ENCODE data around the gene CACNB4. TPM values are rescaled to one million over a fixed set of nuclear protein-coding genes. Genes with fewer than 3 reads are reported as not detected.

The CACNB4 gene
- total and polyA plus RNA-seq, 8 donors, result 0.34 to 1.3 (median 0.70) TPM

DNA sequence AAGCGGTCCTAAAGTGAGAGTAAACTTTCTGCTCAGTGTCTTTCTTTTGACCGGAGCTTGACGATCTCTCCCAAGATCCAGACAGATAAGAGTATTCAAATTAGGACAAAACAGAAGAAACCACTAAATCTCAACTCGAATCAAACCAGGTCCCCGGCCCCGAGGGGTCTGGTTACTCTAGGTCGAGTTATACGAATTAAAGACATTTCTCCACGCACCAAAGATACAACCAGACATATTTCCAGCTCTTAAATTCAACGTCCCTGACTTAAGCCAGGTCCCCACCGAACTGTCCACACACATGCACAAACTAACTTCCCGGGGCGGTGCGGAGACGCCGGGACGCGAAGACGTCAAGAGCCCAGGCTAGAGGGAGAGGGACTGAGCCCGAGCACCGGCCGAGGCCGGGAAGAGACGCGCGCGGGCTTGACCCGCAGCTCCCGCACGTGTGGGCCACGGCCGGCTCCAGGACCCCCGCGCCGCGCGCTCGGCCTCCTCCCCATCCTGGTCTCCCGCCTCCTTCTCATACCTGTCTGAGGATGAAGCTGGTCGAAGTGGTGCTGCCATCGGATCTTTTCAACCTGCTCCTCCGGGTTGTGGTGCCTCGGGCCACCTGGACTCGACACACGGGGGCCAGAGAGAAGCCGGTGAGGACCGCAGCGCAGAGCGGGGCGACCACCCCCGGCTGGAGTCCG is 896 bp downstream of the CACNB4 start:
- Histone ChIP-seq H3K4me3 (peak overlapping the region; percentile 26 to 65 (median 41)), H3K4me1 (peaks cover 0 to 12% (median 0%) of the 10 kb centered on the region in 3 donors), H3K27me3 (peaks cover 0 to 4% (median 0%) of the 10 kb centered on the region in 4 donors), H3K9me3 (no peaks in the 10 kb centered on the region), H3K36me3 (no peaks in the 10 kb centered on the region), H3K27ac (peak overlapping the region in 1 of 4 donors; percentile 28)
- TF ChIP-seq, protein P1, sequence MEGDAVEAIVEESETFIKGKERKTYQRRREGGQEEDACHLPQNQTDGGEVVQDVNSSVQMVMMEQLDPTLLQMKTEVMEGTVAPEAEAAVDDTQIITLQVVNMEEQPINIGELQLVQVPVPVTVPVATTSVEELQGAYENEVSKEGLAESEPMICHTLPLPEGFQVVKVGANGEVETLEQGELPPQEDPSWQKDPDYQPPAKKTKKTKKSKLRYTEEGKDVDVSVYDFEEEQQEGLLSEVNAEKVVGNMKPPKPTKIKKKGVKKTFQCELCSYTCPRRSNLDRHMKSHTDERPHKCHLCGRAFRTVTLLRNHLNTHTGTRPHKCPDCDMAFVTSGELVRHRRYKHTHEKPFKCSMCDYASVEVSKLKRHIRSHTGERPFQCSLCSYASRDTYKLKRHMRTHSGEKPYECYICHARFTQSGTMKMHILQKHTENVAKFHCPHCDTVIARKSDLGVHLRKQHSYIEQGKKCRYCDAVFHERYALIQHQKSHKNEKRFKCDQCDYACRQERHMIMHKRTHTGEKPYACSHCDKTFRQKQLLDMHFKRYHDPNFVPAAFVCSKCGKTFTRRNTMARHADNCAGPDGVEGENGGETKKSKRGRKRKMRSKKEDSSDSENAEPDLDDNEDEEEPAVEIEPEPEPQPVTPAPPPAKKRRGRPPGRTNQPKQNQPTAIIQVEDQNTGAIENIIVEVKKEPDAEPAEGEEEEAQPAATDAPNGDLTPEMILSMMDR (IDR thresholded peaks at IDR 0.05), result no peak
- DNase-seq, result peak in 3 of 6 donors; percentile 27 to 74 (median 71)
- ATAC-seq, result peak; percentile 69 to 77 (median 75)
- intact Hi-C loops (cut with DNase I), result no loop called here
- WGBS, 2 donors, result 0 to 1% methylated on average over 48 to 52 of the region's 52 CpGs
- FAIRE-seq, result no peak

DNA sequence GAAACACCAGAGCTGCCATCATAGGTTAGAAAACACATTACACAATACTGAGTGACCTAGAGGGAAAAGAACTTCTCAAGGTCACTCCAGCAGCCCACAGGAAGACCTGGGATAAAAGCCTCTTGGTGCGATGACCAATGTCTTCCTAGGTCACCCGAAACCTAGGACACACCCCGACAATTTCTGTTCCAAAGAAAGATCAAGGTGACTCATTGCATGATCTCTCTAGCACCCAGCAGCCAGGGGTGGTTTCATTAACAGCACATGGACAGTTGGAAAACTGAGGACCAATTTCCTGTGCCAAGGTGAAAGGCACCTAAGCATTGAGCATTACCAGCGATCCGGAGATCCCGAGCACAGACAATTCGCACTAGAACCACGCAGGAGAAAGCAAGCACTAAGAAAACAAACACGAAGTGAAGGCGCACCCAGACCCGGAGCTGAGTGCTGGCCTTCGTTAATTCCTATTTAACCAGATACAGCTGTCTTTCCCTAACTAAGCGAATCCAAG is 1.5 kb downstream of the CACNB4 start:
- ATAC-seq (peak; percentile 53 to 65 (median 62)), FAIRE-seq (no peak), DNase-seq (peak in 1 of 6 donors; percentile 6)
- 3 to 4% methylated on average over 13 of the region's 13 CpGs for WGBS, 2 donors
- TF ChIP-seq, protein P1 (IDR thresholded peaks at IDR 0.05), result no peak
- intact Hi-C loops (cut with DNase I), result no loop called here
- Histone ChIP-seq H3K27ac (peak overlapping the region in 1 of 4 donors; percentile 28), H3K4me3 (peak overlapping the region in 3 of 4 donors; percentile 26 to 65 (median 48)), H3K27me3 (peaks cover 0 to 4% (median 0%) of the 10 kb centered on the region in 4 donors), H3K36me3 (no peaks in the 10 kb centered on the region), H3K9me3 (no peaks in the 10 kb centered on the region), H3K4me1 (peaks cover 0 to 12% (median 0%) of the 10 kb centered on the region in 3 donors)

DNA sequence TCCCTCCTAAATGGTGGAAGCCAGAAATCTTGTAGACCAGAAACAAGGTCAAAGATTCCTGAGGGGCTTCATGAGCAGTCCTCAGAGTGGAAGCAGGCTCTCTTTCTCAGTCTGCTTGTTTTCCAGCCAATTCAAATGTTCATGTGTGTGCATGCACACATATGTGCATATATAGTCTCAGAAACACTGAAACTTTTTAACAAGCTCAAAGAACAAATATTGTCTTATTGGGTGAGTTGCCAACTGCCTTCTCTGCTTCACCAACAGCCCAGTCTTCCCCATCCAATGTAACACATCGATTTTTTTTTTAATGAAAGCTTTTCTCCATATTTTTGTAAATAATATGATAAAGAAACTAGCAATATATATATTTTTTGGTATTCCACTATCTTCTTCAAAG is 3.7 kb downstream of the CACNB4 start:
- Histone ChIP-seq H3K4me1 (peaks cover 0 to 12% (median 0%) of the 10 kb centered on the region in 3 donors), H3K9me3 (no peaks in the 10 kb centered on the region), H3K4me3 (no peak overlapping the region), H3K36me3 (no peaks in the 10 kb centered on the region), H3K27ac (no peak overlapping the region), H3K27me3 (peaks cover 0 to 4% (median 0%) of the 10 kb centered on the region in 4 donors)
- ATAC-seq, result no peak
- intact Hi-C loops (cut with DNase I), result no loop called here
- WGBS, 2 donors, result 77 to 83% methylated on average over 1 of the region's 1 CpG
- TF ChIP-seq, protein P1 (IDR thresholded peaks at IDR 0.05), result no peak
- no peak for DNase-seq
- no peak for FAIRE-seq

GRCh38 chr2:152094014-152094413 is 4.8 kb downstream of the CACNB4 start:
- ATAC-seq, result no peak
- intact Hi-C loops (cut with DNase I), result no loop called here

More at GRCh38 chr2:152094014-152094413, 4.8 kb downstream of the CACNB4 start:
- 92 to 96% methylated on average over 2 of the region's 2 CpGs for WGBS, 2 donors
- Histone ChIP-seq H3K4me1 (peaks cover 0 to 5% (median 0%) of the 10 kb centered on the region in 3 donors), H3K36me3 (no peaks in the 10 kb centered on the region), H3K9me3 (no peaks in the 10 kb centered on the region), H3K4me3 (no peak overlapping the region), H3K27ac (no peak overlapping the region), H3K27me3 (no peaks in the 10 kb centered on the region)
- FAIRE-seq, result no peak
- TF ChIP-seq, protein P1 (IDR thresholded peaks at IDR 0.05), result no peak
- no peak for DNase-seq

Data from pancreas (tissue), 10 donors.